ENCODE measurements around the gene ABCC3. TPM values are rescaled to one million over a fixed set of nuclear protein-coding genes. Genes with fewer than 3 reads are reported as not detected.

Gene ABCC3
- total RNA-seq, 2 experiments from 2014 or later = not detected

DNA sequence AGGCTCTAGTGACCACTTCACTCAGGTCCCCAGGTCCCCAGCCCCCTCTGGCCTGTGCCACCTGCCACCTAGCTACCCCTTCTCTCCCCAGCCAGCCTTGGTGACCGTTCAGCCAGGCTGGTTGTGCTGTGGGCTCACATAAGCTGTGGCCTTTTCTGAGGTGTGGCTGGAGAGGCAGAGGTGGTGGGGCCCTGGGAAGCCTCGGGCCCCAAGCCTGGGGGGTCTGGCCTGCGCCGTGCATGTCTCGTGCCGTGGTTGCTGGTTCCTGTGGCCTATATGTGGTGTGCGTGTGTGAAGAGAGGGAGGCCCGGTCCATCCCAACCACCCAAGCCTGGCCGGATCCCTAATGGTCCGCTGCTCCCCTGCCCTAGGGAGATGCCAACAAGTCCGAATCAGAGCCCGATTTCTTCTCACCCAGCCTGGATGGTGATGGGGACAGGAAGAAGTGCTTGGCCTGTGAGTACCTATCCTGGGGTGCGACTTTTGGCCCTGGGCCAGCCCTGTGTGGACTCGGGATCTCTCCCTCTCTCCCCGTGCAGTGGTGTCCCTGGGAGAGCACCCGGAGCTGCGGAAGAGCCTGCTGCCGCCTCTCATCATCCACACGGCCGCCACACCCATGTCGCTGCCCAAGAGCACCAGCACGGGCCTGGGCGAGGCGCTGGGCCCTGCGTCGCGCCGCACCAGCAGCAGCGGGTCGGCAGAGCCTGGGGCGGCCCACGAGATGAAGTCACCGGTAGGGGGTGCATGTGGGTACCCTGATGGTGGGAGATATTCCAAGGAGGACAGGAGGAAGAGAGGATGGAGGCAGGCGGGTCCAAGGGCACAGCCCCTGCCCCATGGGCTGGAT, 38.3 kb upstream of the ABCC3 start:
- ChIA-PET CTCF (no interaction called here), POLR2A (no interaction called here)
- H3K27ac Mint-ChIP-seq = no peak overlapping the region
- no peak for DNase-seq
- H3K36me3 Mint-ChIP-seq = no peaks in the 10 kb centered on the region
- H3K4me1 Mint-ChIP-seq (ENCODE audit: low read depth) = no peaks in the 10 kb centered on the region
- H3K4me3 Mint-ChIP-seq = no peak overlapping the region
- peaks cover 2% of the 10 kb centered on the region for H3K27me3 Mint-ChIP-seq
- intact Hi-C loops (cut with micrococcal nuclease) = no loop called here
- H3K9me3 Mint-ChIP-seq = no peaks in the 10 kb centered on the region

DNA sequence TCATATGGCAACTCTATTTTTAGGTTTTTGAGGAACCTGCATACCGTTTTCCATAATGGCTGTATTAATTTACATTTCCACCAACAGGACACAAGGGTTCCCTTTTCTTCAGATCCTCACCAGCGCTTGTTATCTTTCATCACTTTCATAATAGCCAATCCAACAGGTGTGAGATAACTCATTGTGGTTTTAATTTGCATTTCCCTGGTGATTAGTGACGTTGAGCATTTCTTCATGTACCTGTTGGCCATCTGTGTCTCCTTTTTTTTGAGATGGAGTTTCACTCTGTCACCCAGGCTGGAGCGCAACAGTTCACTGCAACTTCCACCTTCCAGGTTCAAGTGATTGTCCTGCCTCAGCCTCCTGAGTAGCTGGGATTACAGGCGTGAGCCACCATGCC, 36.2 kb upstream of the ABCC3 start:
- ChIA-PET POLR2A (no interaction called here), CTCF (no interaction called here)
- Mint-ChIP-seq H3K27ac (no peak overlapping the region), H3K36me3 (no peaks in the 10 kb centered on the region), H3K4me3 (no peak overlapping the region), H3K9me3 (no peaks in the 10 kb centered on the region), H3K27me3 (peaks cover 3% of the 10 kb centered on the region), H3K4me1 (ENCODE audit: low read depth) (no peaks in the 10 kb centered on the region)
- no peak for DNase-seq
- intact Hi-C loops (cut with micrococcal nuclease) = no loop called here

DNA sequence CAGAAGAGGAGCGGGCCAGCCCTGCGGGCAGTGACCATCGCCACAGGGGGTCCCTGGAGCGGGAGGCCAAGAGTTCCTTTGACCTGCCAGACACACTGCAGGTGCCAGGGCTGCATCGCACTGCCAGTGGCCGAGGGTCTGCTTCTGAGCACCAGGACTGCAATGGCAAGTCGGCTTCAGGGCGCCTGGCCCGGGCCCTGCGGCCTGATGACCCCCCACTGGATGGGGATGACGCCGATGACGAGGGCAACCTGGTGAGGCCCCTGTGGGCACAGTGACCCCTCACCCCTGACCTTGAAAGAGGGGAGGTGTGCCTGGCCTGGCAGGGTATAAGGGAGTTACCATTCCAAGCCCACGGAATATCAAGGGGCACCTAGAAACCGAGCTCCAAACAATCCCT, 35.1 kb upstream of the ABCC3 start:
- H3K27ac Mint-ChIP-seq = no peak overlapping the region
- POLR2A ChIA-PET = no interaction called here

DNA sequence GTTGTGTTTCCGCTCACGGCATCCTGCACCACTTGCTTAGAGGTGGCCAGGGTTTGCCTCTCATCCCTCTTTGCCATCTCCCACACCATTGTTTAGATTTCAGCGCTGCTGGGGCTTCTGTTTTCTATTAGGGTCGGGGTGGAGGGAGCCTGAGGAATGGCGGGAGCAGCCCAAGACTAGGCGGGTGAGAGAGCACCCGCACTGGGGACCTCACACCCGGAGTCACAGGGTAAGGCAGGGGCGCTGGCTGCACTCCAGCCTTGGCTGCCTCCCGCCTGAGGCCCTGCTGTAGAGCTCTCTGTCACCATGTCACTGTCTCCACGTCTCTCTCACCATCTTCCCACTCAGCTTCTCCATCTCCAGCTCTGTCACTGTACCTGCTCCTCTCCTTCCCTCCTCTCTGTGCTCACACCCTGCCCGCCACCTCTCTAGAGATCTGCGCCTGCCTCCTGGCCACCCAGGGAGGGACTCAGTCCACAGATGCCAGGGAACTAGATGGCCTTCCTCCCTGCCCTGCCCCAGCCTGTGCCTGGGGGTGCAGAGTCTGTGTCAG, 32.8 kb upstream of the ABCC3 start:
- Mint-ChIP-seq H3K9me3 (no peaks in the 10 kb centered on the region), H3K4me1 (ENCODE audit: low read depth) (no peaks in the 10 kb centered on the region), H3K27me3 (peaks cover 18% of the 10 kb centered on the region), H3K27ac (no peak overlapping the region), H3K36me3 (no peaks in the 10 kb centered on the region), H3K4me3 (no peak overlapping the region)
- no peak for DNase-seq
- POLR2A ChIA-PET = no interaction called here
- intact Hi-C loops (cut with micrococcal nuclease) = no loop called here
- CTCF ChIA-PET = no interaction called here

More for the DNA sequence above, 35.1 kb upstream of the ABCC3 start:
- DNase-seq = no peak
- Mint-ChIP-seq H3K4me1 (ENCODE audit: low read depth) (no peaks in the 10 kb centered on the region), H3K27me3 (peaks cover 8% of the 10 kb centered on the region), H3K9me3 (no peaks in the 10 kb centered on the region), H3K36me3 (no peaks in the 10 kb centered on the region), H3K4me3 (no peak overlapping the region)
- CTCF ChIA-PET = no interaction called here
- intact Hi-C loops (cut with micrococcal nuclease) = no loop called here

DNA sequence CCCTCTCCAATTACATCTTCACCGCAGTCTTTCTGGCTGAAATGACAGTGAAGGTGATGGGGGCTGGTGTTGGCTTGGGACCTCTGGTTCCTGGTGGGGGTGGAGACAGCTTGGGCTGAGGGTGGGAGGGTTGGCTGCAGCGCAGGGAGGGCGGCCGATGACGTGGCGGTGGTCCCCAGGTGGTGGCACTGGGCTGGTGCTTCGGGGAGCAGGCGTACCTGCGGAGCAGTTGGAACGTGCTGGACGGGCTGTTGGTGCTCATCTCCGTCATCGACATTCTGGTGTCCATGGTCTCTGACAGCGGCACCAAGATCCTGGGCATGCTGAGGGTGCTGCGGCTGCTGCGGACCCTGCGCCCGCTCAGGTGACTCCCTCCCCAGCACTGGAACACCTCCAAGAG, 31.8 kb upstream of the ABCC3 start:
- no peak overlapping the region for H3K4me3 Mint-ChIP-seq
- no peak overlapping the region for H3K27ac Mint-ChIP-seq
- no peak for DNase-seq
- CTCF ChIA-PET = no interaction called here
- H3K9me3 Mint-ChIP-seq = no peaks in the 10 kb centered on the region
- intact Hi-C loops (cut with micrococcal nuclease) = no loop called here
- no peaks in the 10 kb centered on the region for H3K4me1 Mint-ChIP-seq (ENCODE audit: low read depth)
- no peaks in the 10 kb centered on the region for H3K36me3 Mint-ChIP-seq
- peaks cover 18% of the 10 kb centered on the region for H3K27me3 Mint-ChIP-seq
- POLR2A ChIA-PET = no interaction called here

GRCh38 chr17:50603340-50603739, 31.3 kb upstream of the ABCC3 start:
- CTCF ChIA-PET = no interaction called here
- POLR2A ChIA-PET = no interaction called here
- intact Hi-C loops (cut with micrococcal nuclease) = no loop called here

GRCh38 chr17:50604513-50604912, 30.2 kb upstream of the ABCC3 start:
- no peak overlapping the region for H3K4me3 Mint-ChIP-seq
- no peaks in the 10 kb centered on the region for H3K4me1 Mint-ChIP-seq (ENCODE audit: low read depth)
- POLR2A ChIA-PET = no interaction called here
- intact Hi-C loops (cut with micrococcal nuclease) = no loop called here
- no peaks in the 10 kb centered on the region for H3K9me3 Mint-ChIP-seq
- no peaks in the 10 kb centered on the region for H3K36me3 Mint-ChIP-seq
- H3K27me3 Mint-ChIP-seq = peaks cover 18% of the 10 kb centered on the region
- no peak overlapping the region for H3K27ac Mint-ChIP-seq
- no peak for DNase-seq
- CTCF ChIA-PET = interaction anchor here (1.5 kb wide), 1 partner anchor 12 kb away, joined by 5 read pairs; no protein-coding TSS in a partner anchor

More at GRCh38 chr17:50603340-50603739, 31.3 kb upstream of the ABCC3 start:
- Mint-ChIP-seq H3K27me3 (peaks cover 18% of the 10 kb centered on the region), H3K36me3 (no peaks in the 10 kb centered on the region), H3K9me3 (no peaks in the 10 kb centered on the region), H3K4me3 (no peak overlapping the region), H3K27ac (no peak overlapping the region), H3K4me1 (ENCODE audit: low read depth) (no peaks in the 10 kb centered on the region)
- DNase-seq = no peak

DNA sequence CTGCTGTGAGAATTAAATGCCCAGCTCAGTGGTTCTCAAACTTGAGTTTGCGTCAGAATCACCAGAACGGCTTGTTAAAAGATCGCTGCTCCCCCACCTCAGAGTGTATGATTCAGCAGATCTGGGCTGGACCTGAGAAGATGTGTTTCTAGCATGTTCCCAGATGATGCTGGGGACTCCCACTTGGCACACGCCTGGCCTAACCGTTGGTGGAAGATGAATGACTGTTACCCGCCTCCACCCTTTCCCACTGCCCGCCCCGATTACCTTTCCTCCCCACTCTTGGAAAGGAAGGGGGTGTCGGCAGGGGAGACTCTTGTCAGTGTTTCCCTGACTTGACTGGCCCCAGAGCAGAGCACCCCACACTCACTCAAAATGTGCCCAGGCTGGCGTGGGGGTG, 29.3 kb upstream of the ABCC3 start:
- Mint-ChIP-seq H3K36me3 (no peaks in the 10 kb centered on the region), H3K9me3 (no peaks in the 10 kb centered on the region), H3K4me1 (ENCODE audit: low read depth) (no peaks in the 10 kb centered on the region), H3K27me3 (peaks cover 18% of the 10 kb centered on the region), H3K27ac (no peak overlapping the region), H3K4me3 (no peak overlapping the region)
- DNase-seq = no peak
- ChIA-PET CTCF (interaction anchor here (1.5 kb wide), 1 partner anchor 11 kb away, joined by 5 read pairs; no protein-coding TSS in a partner anchor), POLR2A (no interaction called here)
- intact Hi-C loops (cut with micrococcal nuclease) = no loop called here

DNA sequence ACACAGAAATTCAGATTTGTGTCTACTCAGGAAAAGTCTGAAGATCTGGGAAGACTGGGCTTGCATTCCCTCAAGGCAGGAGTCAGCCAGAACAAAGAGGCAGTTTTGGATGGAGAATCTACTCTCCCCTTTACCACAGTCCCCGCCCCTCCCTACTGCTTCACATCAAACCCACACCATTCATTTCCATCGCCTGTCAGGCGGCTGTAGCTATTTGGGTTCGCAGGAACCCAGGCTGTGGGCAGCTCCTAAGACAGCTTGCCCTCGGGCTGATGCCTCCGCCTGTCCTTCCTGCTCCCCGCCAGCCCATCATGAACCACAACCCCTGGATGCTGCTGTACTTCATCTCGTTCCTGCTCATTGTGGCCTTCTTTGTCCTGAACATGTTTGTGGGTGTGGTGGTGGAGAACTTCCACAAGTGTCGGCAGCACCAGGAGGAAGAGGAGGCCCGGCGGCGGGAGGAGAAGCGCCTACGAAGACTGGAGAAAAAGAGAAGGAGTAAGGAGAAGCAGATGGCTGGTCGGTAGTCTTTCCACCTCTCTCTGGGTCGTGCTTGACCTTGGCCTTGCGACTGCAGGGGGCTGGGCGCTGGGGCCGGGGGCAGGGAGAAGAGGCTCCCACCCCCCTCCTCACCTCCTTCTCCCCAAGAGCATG, 27.0 kb upstream of the ABCC3 start:
- Mint-ChIP-seq H3K4me1 (ENCODE audit: low read depth) (no peaks in the 10 kb centered on the region), H3K9me3 (no peaks in the 10 kb centered on the region), H3K4me3 (no peak overlapping the region), H3K27me3 (peaks cover 18% of the 10 kb centered on the region), H3K36me3 (no peaks in the 10 kb centered on the region), H3K27ac (no peak overlapping the region)
- CTCF ChIA-PET = no interaction called here
- no peak for DNase-seq
- intact Hi-C loops (cut with micrococcal nuclease) = no loop called here
- POLR2A ChIA-PET = no interaction called here

DNA sequence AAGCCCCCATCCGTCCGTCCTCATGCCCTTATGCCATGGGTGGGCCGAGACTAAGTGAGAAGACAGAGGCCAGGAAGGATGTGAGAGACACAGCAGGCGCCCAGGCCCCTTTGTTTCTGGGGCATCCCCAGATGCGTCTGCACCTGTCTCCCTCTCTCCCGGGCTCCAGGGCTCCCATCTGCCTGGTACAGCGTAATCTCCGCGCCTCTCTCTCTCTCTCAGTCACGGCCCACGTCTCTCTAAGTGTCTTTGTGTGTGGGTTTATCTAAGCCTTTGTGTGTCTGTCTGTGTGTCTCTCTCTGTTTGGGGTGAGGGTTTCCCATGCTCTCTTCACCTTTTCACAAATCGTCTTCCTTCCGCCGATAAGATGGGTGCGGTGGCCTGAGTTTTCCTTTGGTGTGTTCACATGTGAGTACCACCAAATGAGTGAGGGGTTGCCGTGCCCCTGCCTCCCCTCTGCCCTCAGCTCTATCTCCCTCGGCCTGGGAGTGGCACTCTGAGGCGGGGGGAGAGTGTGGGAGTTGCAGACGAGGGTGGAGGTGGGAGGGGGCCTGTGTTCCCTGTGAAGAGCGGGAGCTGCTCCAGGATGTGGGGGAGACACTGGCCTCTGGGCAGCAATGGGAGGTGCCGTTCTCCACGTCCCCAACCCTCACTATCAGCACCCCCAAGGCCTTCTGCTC, 25.8 kb upstream of the ABCC3 start:
- H3K4me1 Mint-ChIP-seq (ENCODE audit: low read depth) = no peaks in the 10 kb centered on the region
- POLR2A ChIA-PET = no interaction called here
- H3K9me3 Mint-ChIP-seq = no peaks in the 10 kb centered on the region
- no peak overlapping the region for H3K27ac Mint-ChIP-seq
- no peak overlapping the region for H3K4me3 Mint-ChIP-seq
- no peak for DNase-seq
- H3K27me3 Mint-ChIP-seq = peaks cover 13% of the 10 kb centered on the region
- H3K36me3 Mint-ChIP-seq = no peaks in the 10 kb centered on the region
- intact Hi-C loops (cut with micrococcal nuclease) = no loop called here
- CTCF ChIA-PET = no interaction called here

- POLR2A ChIA-PET = no interaction called here
- DNase-seq = no peak
- CTCF ChIA-PET = interaction anchor here (1.1 to 1.4 kb wide), 2 partner anchors 14 to 17 kb away, joined by 3 to 10 read pairs; no protein-coding TSS in a partner anchor
- H3K4me3 Mint-ChIP-seq = no peak overlapping the region
- peaks cover 4% of the 10 kb centered on the region for H3K4me1 Mint-ChIP-seq (ENCODE audit: low read depth)
- no peak overlapping the region for H3K27ac Mint-ChIP-seq
- intact Hi-C loops (cut with micrococcal nuclease) = loop anchor here (5.0 kb wide), 1 partner anchor 62 kb away; the partner anchor contains the start of gene SPATA20
- H3K27me3 Mint-ChIP-seq = peaks cover 10% of the 10 kb centered on the region
- no peaks in the 10 kb centered on the region for H3K9me3 Mint-ChIP-seq
- no peaks in the 10 kb centered on the region for H3K36me3 Mint-ChIP-seq
Observed at GRCh38 chr17:50609380-50610074, 25.2 kb upstream of the ABCC3 start.

DNA sequence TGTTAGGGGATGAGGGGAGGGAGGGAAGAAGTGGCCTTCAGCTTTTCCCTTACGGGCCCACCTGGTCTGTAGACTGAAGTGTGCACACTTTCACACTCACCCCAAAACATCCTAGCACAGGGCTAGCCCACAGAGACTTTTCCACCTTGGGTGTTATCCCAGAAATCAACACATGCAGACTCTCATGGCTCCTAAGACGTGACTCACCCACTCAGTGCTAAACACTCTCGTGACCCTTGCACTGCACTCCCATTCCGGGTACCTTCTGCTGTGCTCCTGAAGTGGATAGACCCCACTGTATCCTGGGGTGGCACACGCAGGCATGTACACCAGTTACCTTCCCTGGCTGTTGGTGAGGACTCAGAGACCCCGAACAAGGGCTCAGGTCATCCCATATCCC, 23.0 kb upstream of the ABCC3 start:
- ChIA-PET CTCF (no interaction called here), POLR2A (no interaction called here)
- no peak for DNase-seq
- Mint-ChIP-seq H3K27me3 (no peaks in the 10 kb centered on the region), H3K4me3 (no peak overlapping the region), H3K27ac (no peak overlapping the region), H3K36me3 (no peaks in the 10 kb centered on the region), H3K9me3 (no peaks in the 10 kb centered on the region), H3K4me1 (ENCODE audit: low read depth) (peaks cover 4% of the 10 kb centered on the region)
- intact Hi-C loops (cut with micrococcal nuclease) = loop anchor here (5.0 kb wide), 1 partner anchor 64 kb away; the partner anchor contains the start of gene SPATA20
